Keratinocyte (primary cell): ENCODE data around the gene CACNA1B.

Experiments used
- CTCF ChIP-seq, 3 experiments: IDR thresholded peaks in 1 of 3; conservative IDR thresholded peaks in 1 of 3; optimal IDR thresholded peaks in 1 of 3; 2 replicates in 2 of 3; 3 replicates in 1 of 3; pipeline versions ENCODE3 to v1.5.1; 2011; ENCODE audit warnings: low read length in 3 of 3, mild to moderate bottlenecking in 3 of 3, moderate library complexity in 2 of 3, control low read depth in 1 of 3, inconsistent platforms in 1 of 3; ENCODE audit not compliant: insufficient read depth in 2 of 3; ENCODE audit errors: extremely low read depth in 1 of 3
- EZH2 ChIP-seq: IDR thresholded peaks from one replicate; pipeline ENCODE4 v1.6.1; 2012; ENCODE audit warnings: inconsistent platforms, mild to moderate bottlenecking, low read length, moderate library complexity

DNA sequence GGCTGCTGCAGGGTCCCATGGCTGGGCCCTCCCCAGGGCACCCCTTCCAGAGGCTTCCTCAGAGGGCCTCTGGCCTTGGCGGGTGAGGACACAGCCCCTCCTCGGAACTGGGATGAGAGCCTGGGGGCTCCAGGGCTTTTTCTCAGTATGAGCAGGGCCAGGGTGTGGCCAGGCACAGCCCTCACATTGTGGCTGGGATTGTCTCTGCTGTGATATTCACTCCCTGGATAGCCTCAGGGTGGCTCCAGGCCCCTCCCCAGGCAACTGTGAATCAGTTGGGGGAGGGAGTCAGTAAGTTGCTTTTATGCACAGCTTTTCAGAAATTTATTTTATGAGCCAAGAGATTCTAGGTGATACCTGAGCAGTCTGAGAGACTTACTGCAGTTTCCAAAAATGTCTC lies 135.7 kb downstream of the CACNA1B start:
- TF ChIP-seq CTCF (optimal IDR thresholded peaks at IDR 0.05 in 1 of 3, IDR thresholded peaks at IDR 0.05 in 1 of 3, conservative IDR thresholded peaks at IDR 0.05 in 1 of 3; ENCODE audit: extremely low read depth in 1 of 3, insufficient read depth in 2 of 3, low read length in 3 of 3) (no peak), EZH2 (no peak)
